Measurements from ENCODE around the gene NRXN3.

GRCh38 chr14:79467835-79468234 is 1297.7 kb downstream of the NRXN3 start:
- TF ChIP-seq EZH2 (IDR thresholded peaks at IDR 0.05; ENCODE audit: insufficient read depth, poor library complexity, severe bottlenecking) (no peak), EZH2phosphoT487 (IDR thresholded peaks at IDR 0.05; ENCODE audit: insufficient read depth, low read depth) (no peak)
